ENCODE results near the gene TMEM52B. TPM values are rescaled to one million over a fixed set of nuclear protein-coding genes. Genes with fewer than 3 reads are reported as not detected.

TMEM52B gene
- total RNA-seq, 2 donors from 2014 or later: 0.26 TPM; not detected in 1

GRCh38 chr12:10135126-10135525, 43.7 kb upstream of the TMEM52B start:
- H3K36me3 ChIP-seq (replicated peaks in 1 of 2; ENCODE audit: insufficient read depth in 1 of 2, low read depth in 2 of 2): no peaks in the 10 kb centered on the region
- no peak for TF ChIP-seq CTCF (IDR thresholded peaks at IDR 0.05)
- no peak for TF ChIP-seq POLR2A (IDR thresholded peaks at IDR 0.05)
- no peaks in the 10 kb centered on the region for H3K9me3 ChIP-seq
- no peaks in the 10 kb centered on the region for H3K27me3 ChIP-seq
- no peaks in the 10 kb centered on the region for H3K4me1 ChIP-seq
- DNase-seq (no peak), ATAC-seq (no peak)
- H3K4me3 ChIP-seq: no peak overlapping the region
- intact Hi-C loops (cut with DNase I): no loop called here
- no peak overlapping the region for H3K27ac ChIP-seq
- 49 to 51% methylated on average over 4 of the region's 4 CpGs for WGBS, 2 donors

GRCh38 chr12:10136637-10137205, 42.1 kb upstream of the TMEM52B start:
- Histone ChIP-seq H3K9me3 (no peaks in the 10 kb centered on the region), H3K27me3 (no peaks in the 10 kb centered on the region), H3K4me3 (no peak overlapping the region), H3K27ac (no peak overlapping the region), H3K4me1 (no peaks in the 10 kb centered on the region), H3K36me3 (replicated peaks in 1 of 2; ENCODE audit: insufficient read depth in 1 of 2, low read depth in 2 of 2) (no peaks in the 10 kb centered on the region)
- TF ChIP-seq POLR2A (IDR thresholded peaks at IDR 0.05) (no peak), CTCF (IDR thresholded peaks at IDR 0.05) (no peak)
- WGBS, 2 donors: 70% methylated on average over 13 of the region's 13 CpGs
- ATAC-seq (no peak), DNase-seq (no peak)
- intact Hi-C loops (cut with DNase I): no loop called here

GRCh38 chr12:10140001-10140400, 38.8 kb upstream of the TMEM52B start:
- 8 to 12% methylated on average over 2 of the region's 2 CpGs for WGBS, 2 donors
- Histone ChIP-seq H3K27ac (no peak overlapping the region), H3K4me1 (no peaks in the 10 kb centered on the region), H3K9me3 (no peaks in the 10 kb centered on the region), H3K27me3 (peaks cover 0 to 4% of the 10 kb centered on the region in 2 donors), H3K36me3 (replicated peaks in 1 of 2; ENCODE audit: insufficient read depth in 1 of 2, low read depth in 2 of 2) (no peaks in the 10 kb centered on the region), H3K4me3 (no peak overlapping the region)
- peak in 6 of 7 experiments; percentile 8 to 54 (median 32) for TF ChIP-seq CTCF (IDR thresholded peaks at IDR 0.05)
- TF ChIP-seq POLR2A (IDR thresholded peaks at IDR 0.05): no peak
- DNase-seq: peak in 2 of 4 donors; percentile 18 to 34
- ATAC-seq: no peak
- intact Hi-C loops (cut with DNase I): no loop called here

- H3K4me3 ChIP-seq: no peak overlapping the region
- H3K27me3 ChIP-seq: peaks cover 0 to 4% of the 10 kb centered on the region in 2 donors
- ATAC-seq (no peak), DNase-seq (no peak)
- H3K36me3 ChIP-seq (replicated peaks in 1 of 2; ENCODE audit: insufficient read depth in 1 of 2, low read depth in 2 of 2): no peaks in the 10 kb centered on the region
- intact Hi-C loops (cut with DNase I): no loop called here
- no peak for TF ChIP-seq CTCF (IDR thresholded peaks at IDR 0.05)
- no peak for TF ChIP-seq POLR2A (IDR thresholded peaks at IDR 0.05)
- H3K9me3 ChIP-seq: no peaks in the 10 kb centered on the region
- WGBS, 2 donors: 0% methylated on average over 1 of the region's 1 CpG
- no peak overlapping the region for H3K27ac ChIP-seq
- no peaks in the 10 kb centered on the region for H3K4me1 ChIP-seq
Measured at GRCh38 chr12:10142976-10143589, 35.7 kb upstream of the TMEM52B start.
